HL-60/S4 treated with phorbol 12-myristate 13-acetate at 8.2 ng/mL for 4 days and 3 days (cell line): ENCODE data around the gene AGER.
"Not testable (repeated sequence)": the region's sequence is repeated elsewhere in the genome, so short reads cannot be mapped to it uniquely, and the experiment has no call there.

Experiments used
- in situ Hi-C: fragments of 300-500 bp; cut with MboI; formaldehyde crosslinking; loops from 2 replicates; pipeline ENCODE4 v1.15.0; 2022; ENCODE audit warnings: low sequenced_read_pairs

The AGER gene

DNA sequence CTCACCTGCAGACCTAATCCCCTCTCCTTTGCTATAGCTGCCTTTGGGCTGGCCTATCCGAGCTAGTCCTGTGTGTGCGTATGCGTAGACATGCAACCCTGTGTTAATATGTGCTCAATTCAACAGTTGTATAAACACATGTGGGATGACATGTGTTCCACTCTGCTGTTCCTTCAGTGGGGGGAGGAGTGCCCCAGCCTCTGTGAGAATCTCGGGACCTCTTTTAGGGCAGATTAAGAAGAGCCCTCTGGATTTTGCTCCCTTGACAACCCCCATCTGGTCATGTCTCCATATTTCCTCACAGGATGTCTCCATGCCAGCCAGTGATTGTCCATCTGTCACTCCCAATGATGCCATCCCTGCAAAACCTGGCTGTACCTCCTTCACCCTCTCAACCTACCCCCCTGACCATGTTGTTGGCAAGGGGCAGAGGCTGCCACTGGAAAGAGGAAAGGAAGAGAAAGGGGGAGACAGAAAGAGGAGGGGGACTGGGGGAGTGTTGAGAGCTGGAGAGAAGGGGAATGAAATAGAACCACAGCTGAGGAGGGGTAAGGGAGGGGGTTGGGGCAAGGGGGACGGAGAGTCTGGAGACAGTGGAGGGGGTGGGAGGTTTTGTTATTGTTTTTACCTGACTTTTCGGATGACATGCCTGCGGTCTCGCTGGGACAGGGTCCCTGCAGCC, 32.7 kb downstream of the AGER start:
- in situ Hi-C loops: no loop called here

DNA sequence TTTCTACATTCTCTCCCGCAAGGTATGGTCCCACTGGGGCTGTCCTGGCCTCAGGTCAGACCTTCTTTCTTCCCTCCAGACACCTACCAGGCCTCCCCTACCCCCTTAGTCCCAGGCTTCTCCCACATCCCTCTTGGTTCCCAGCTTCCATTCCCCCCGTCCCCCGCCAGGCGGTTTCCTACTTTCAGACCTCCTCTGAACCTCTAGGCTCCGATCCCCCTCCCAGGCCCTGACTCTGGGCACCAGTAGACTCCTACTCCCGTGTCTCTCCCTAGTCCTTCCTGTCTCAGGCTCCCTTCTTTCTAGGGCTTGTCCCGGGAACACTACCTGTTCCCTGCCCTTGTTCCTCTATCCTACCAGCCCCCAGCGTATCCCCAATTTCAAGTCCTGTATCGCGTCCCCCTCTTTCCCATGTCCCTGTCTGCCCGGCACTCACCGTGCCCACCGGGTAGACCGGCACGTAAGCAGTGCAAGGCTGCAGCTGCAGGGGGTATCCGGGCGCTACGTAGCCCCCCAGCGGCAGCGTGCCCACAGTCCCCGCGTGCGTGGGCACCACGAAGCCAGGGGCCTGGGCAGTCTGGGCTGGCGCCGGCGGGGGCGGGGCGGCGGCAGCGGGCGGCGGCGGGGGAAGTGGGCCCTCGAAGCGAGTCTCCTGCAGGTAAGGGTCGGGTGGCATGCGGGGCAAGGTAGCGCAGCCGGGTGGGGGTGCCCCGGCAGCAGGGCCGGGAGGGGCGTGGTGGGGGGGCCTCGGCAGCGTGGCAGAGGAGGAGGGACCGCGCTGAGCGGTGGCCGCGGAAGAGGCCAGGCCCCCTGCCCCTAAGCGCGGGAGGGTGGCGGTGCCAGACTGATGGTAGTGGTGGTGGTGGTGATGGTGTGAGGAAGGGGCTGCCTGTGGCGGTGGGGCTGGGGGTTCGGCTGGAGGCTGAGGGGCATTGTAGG, 33.9 kb downstream of the AGER start:
- in situ Hi-C loops: no loop called here

DNA sequence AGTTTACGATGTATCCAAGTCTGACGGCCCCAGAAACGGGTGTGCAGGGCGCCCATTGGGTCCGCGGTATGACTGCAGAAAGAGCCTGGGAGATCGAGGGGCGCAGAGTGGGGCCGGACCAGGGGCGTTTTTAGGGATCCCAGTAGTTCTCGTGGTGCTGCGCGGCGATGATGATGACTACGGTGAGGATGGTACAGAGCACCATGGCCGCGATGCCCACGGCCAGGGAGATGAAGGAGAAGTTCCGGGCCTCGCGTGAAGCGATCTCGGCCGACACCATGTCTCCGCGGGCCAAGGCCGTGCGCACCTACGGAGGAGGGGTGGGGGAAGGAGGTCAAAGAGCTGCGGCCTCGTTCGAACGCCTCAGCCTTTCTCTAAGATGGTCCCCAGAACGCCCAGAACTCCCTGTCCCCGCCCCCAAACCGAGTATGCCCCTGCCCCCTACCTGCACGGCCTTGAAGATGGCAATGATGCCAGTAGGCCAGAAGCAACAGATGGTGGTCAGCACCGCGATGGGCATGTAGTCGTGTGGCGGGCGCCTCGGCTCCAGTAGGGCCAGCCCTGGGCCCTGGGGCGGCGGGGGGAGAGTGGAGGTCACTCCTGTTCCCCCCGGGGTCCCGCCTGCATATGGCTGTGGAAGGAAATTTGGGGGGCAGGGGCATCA, 34.8 kb downstream of the AGER start:
- in situ Hi-C loops: no loop called here

DNA sequence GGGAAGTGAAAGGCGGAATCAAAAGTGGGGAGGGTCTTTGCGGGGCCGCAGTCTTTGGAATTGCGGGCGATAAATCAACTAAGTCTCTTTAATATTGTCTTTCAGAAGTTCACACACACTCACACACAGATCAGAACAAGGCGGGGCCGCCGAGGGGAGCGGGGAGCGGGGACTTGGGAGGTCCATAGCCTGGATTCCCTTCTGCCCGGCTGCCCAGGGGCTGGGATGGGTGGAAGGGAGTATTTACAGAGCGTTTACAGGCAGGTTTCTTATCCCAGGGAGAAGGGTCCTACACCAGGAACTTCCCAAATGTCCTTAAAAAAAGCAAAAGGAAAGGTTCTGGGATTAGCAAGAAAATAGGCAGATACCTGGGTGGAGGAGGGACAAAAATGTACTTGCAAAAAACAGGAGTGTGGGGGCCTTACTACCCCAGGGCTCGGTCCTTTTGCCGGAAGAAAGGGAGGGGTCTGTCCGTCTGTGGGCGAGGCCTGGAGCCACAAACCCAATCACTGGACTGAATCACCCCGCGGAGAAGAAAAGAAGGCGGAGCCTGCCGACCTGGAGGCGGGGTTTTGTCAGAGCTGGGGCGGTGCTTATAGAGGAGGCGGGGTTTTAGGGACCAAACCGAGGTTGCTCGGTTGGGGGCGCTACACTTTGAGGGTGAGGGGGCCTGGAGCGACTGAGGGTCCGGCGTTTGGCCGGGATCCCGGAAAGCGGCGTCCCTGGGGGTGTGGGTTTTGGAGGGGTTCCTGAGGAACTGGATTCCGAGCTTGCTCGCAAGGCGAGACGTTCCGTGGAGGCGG, 35.6 kb downstream of the AGER start:
- in situ Hi-C loops: no loop called here

- in situ Hi-C loops: no loop called here
These were observed 36.5 kb downstream of the AGER start for GRCh38 chr6:32147401-32148132.

DNA sequence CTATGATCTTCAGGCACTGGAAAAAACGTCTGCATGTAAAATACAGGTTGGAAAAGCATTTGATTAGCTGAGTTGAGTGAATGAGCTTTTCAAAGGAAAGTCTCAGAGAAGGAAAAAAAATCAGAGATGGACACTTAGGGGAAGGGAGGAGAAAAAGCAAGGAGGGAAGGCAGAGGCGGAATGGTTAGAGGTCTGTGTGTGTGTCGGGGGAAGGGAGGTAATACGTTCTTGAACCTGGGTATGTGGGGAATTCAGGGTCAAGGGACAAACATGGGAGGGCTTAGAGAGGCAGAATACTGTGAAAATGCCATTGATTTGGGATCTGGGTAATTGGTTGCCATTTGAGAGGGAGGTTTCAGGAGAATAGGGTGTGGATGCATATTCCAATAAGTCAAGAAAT, 37.4 kb downstream of the AGER start:
- in situ Hi-C loops: no loop called here

- in situ Hi-C loops: no loop called here
These were observed 37.8 kb downstream of the AGER start for GRCh38 chr6:32146287-32146686.

- in situ Hi-C loops: not testable (repeated sequence)
These were observed 39.8 kb downstream of the AGER start for GRCh38 chr6:32144238-32144637.

- in situ Hi-C loops: no loop called here
These were observed 43.5 kb downstream of the AGER start for GRCh38 chr6:32140420-32141046.

DNA sequence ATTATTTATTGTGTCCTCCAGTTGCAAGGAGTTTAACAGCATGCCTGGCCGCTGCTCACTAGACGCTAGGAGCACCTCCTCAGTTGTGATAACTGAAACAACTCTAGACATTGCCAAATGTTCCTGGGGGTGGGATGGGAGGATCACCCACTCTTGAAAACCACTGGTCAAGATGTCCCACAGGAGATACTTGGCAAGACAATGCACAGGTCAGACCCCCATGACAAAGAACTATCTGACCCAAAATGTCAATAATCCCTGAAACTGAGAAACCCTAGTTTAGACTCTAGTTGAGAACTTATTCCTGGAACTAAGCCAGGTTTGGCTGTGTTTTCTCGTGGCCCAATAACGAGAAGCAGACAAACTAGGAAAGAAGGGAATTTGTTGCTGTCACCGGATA, 44.5 kb downstream of the AGER start:
- in situ Hi-C loops: no loop called here

DNA sequence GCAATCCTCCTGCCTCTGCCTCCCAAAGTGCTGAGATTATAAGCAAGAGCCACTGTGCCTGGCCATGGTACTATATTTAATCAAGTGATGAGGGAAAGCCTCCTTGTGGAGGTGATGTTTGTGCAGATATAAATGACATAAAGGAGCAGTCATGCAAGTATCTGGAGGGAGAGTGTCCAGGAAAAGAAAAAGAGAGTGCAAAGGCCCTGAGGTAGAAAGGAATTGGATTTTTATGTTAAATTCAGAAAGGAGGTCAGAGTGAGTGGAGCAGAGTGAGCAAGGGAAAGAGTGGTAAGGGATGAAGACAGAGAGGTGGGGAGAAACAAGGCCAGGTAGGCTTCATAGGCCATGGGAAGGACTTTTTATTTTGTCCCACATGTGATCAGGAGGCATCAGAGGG, 46.6 kb downstream of the AGER start:
- in situ Hi-C loops: no loop called here

- in situ Hi-C loops: no loop called here
These were observed 50.3 kb downstream of the AGER start for GRCh38 chr6:32133786-32134185.

DNA sequence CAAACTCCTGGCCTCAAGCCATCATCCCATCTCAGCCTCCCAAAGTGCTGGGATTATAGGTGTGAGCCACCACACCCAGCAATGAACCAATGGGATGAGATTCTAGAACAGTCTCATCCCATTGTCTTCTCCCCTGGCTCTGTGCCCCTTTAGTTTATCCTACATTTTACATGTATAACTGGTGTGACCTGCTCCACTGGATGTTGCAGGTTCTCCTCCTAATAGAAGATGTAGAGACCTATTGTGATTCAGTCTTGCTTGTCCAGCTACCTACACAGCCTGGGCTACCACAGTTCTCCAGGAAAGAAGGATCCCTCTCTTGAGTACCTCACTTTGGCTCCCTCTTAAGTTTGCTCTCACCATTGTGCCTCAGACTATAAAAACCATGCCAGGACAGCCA, 51.9 kb downstream of the AGER start:
- in situ Hi-C loops: no loop called here

DNA sequence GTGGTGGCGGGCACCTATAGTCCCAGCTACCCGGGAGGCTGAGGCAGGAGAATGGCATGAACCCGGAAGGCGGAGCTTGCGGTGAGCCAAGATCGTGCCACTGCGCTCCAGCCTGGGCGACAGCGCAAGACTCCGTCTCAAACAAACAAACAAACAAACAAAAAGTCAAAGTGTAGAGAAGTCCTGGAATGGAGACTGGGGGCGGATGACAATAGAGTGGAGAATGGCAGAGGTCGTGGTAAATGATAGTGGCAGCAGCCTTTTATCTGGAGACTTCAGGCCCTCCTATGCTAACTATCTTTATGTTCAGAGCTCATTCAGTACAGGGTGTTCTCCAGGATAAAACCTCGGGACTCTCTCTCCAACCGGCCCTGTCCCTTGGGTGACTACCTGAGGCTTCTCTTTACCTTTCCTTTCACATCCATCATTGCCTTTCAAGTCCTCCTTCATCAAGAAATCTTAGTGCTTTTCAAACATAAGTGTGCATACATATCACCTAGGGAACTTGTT, 52.6 kb downstream of the AGER start:
- in situ Hi-C loops: no loop called here
